GM12878 (cell line): ENCODE results near the gene CNNM2. TPM values are rescaled to one million over a fixed set of nuclear protein-coding genes. Genes with fewer than 3 reads are reported as not detected.

Experiments
- ATAC-seq: fragments of 200-7000 bp; cut with Tn5 transposase; 3 replicates; pipeline ENCODE4 v1.9.1; 2020; ENCODE audit warnings: mild to moderate bottlenecking, moderate library complexity
- BruUV-seq: library from RNA; stranded (reverse); fragments of 400-500 nt; replicated peaks from 2 replicates; lab custom pipeline; 2021; lab: Mats Ljungman, UMichigan
- CTCF ChIA-PET: fragments of 300-600 bp; sonication (Branson Sonifier 250); formaldehyde crosslinking; extraction: SDS; loops from one replicate; lab custom pipeline; 2021; ENCODE audit warnings: inconsistent platforms; lab: Yijun Ruan, JAX
- POLR2A ChIA-PET: fragments of 350-600 bp; formaldehyde crosslinking; extraction: SDS; loops from one replicate; lab custom pipeline; 2021; ENCODE audit warnings: inconsistent platforms; lab: Charles Lee
- RAD21 ChIA-PET: fragments of 300-600 bp; sonication (Branson Sonifier 250); formaldehyde crosslinking; loops from one replicate; lab custom pipeline; 2023; ENCODE audit warnings: antibody characterized with exemption; ENCODE audit not compliant: unreplicated experiment; lab: Charles Lee
- SMC1A ChIA-PET: fragments of 300-600 bp; sonication (Branson Sonifier 250); formaldehyde crosslinking; loops from one replicate; lab custom pipeline; 2023; ENCODE audit not compliant: unreplicated experiment, uncharacterized antibody; lab: Charles Lee
- DNase-seq: peaks from one replicate; pipeline ENCODE4 v3.0.0-alpha.2; 2011; ENCODE audit warnings: low read depth, low spot score
- FAIRE-seq: peaks from 3 replicates; lab custom pipeline; 2011; peaks lifted over from hg19 to GRCh38; lab: Jason Lieb, UNC
- H2AFZ ChIP-seq: 2 replicates; pipeline ENCODE4 v1.6.0; 2011; ENCODE audit warnings: low read depth, low read length, control low read depth; ENCODE audit not compliant: control insufficient read depth
- H3K27ac ChIP-seq: 2 replicates; pipeline ENCODE4 v1.5.1; 2011; ENCODE audit warnings: control low read depth; ENCODE audit not compliant: control insufficient read depth, insufficient read depth
- H3K27me3 ChIP-seq, 2 experiments: replicated peaks in 1 of 2; 2 replicates each; pipeline versions ENCODE4 v1.6.0 to v1.6.1; 2011; ENCODE audit warnings: low read length in 1 of 2; ENCODE audit not compliant: control insufficient read depth in 2 of 2, insufficient read depth in 2 of 2
- H3K36me3 ChIP-seq, 2 experiments: 2 replicates each; pipeline ENCODE4 v1.5.1; 2011; ENCODE audit warnings: low read length in 1 of 2; ENCODE audit not compliant: control insufficient read depth in 2 of 2, insufficient read depth in 2 of 2
- H3K4me1 ChIP-seq: 2 replicates; pipeline ENCODE4 v1.6.1; 2011; ENCODE audit warnings: mild to moderate bottlenecking, low read length, moderate library complexity, mixed read lengths; ENCODE audit not compliant: control insufficient read depth, insufficient read depth
- H3K4me2 ChIP-seq: 2 replicates; pipeline ENCODE4 v1.6.0; 2011; ENCODE audit warnings: control low read depth; ENCODE audit not compliant: control insufficient read depth, insufficient read depth
- H3K4me3 ChIP-seq: fragments of 200-600 bp; sonication (generic); 2 replicates; pipeline ENCODE4 v1.5.1; 2016
- H3K79me2 ChIP-seq: 2 replicates; pipeline ENCODE4 v1.6.0; 2011; ENCODE audit warnings: low read length; ENCODE audit not compliant: control insufficient read depth, insufficient read depth
- H3K9ac ChIP-seq: 2 replicates; pipeline ENCODE4 v1.8.0; 2011; ENCODE audit warnings: low read length, control low read depth, mixed read lengths; ENCODE audit not compliant: control insufficient read depth, insufficient read depth
- H3K9me3 ChIP-seq: replicated peaks from 3 replicates; pipeline ENCODE4 v1.5.1; 2011; ENCODE audit warnings: mild to moderate bottlenecking, low read length; ENCODE audit not compliant: control insufficient read depth, insufficient read depth
- H4K20me1 ChIP-seq: 2 replicates; pipeline ENCODE4 v1.6.0; 2011; ENCODE audit not compliant: control insufficient read depth, insufficient read depth
- ATF7 ChIP-seq: fragments of 450-650 bp; IDR thresholded peaks from 2 replicates; pipeline ENCODE4 v1.6.1; 2016; ENCODE audit warnings: low read depth, mild to moderate bottlenecking
- IKZF2 ChIP-seq, 2 experiments: fragments of 450-650 bp; IDR thresholded peaks; 2 replicates each; pipeline ENCODE4 v1.6.1; 2017; ENCODE audit warnings: mild to moderate bottlenecking in 2 of 2, moderate library complexity in 2 of 2
- IRF3 ChIP-seq: fragments of 450-650 bp; IDR thresholded peaks from 2 replicates; pipeline ENCODE4 v1.6.1; 2014; ENCODE audit warnings: mild to moderate bottlenecking
- LARP7 ChIP-seq: fragments of 450-650 bp; IDR thresholded peaks from 2 replicates; pipeline ENCODE4 v1.6.1; 2017; ENCODE audit warnings: mild to moderate bottlenecking
- MLLT1 ChIP-seq: fragments of 450-650 bp; IDR thresholded peaks from 2 replicates; pipeline ENCODE4 v1.6.1; 2016; ENCODE audit warnings: mild to moderate bottlenecking
- MTA3 ChIP-seq: IDR thresholded peaks from 2 replicates; pipeline ENCODE4 v1.6.1; 2012; ENCODE audit warnings: low read length, inconsistent platforms, borderline replicate concordance
- MYB ChIP-seq: fragments of 150-350 bp; IDR thresholded peaks from 2 replicates; pipeline ENCODE4 v1.6.1; 2014; ENCODE audit warnings: mild to moderate bottlenecking, low read depth, low read length, borderline replicate concordance
- NKRF ChIP-seq: fragments of 450-650 bp; conservative IDR thresholded peaks from 2 replicates; pipeline ENCODE4 v1.6.1; 2017; ENCODE audit warnings: mild to moderate bottlenecking, moderate library complexity
- RAD51 ChIP-seq: fragments of 450-650 bp; IDR thresholded peaks from 2 replicates; pipeline ENCODE4 v1.6.1; 2016; ENCODE audit warnings: moderate library complexity, mild to moderate bottlenecking, inconsistent platforms
- WGBS: methylation state at CpG from one replicate; pipeline ENCODE4 v1.1.6; 2016; ENCODE audit warnings: low lambda C conversion rate; ENCODE audit not compliant: insufficient replicate concordance, insufficient coverage; ENCODE audit errors: missing lambda C conversion rate; 5-methylcytosine and 5-hydroxymethylcytosine counted together
- in situ Hi-C: fragments of 300-500 bp; cut with MboI; formaldehyde crosslinking; loops from 9 replicates; pipeline ENCODE4 v1.14.3; 2018; ENCODE audit warnings: mixed read lengths
- intact Hi-C: fragments of 100-400 bp; cut with micrococcal nuclease; formaldehyde crosslinking; loops from one replicate; pipeline ENCODE4 v1.14.2; 2022; ENCODE audit not compliant: unreplicated experiment
- polyA plus RNA-seq, 11 experiments: library from polyadenylated mRNA; depleted of rRNA in 4 of 11; unstranded in 6 of 11; stranded (reverse) in 5 of 11; fragments of >200 nt; fragmentation: Nextera tagmentation in 4 of 11; fragmentation: Illumina TruSeq in 1 of 11; extraction: Ambion mirVana in 4 of 11; extraction: Trizol in 1 of 11; gene quantifications; 1 replicate in 1 of 11; 2 replicates in 10 of 11; pipeline versions ENCODE4 v1.2.1 to v1.2.3, GENCODE V29; 2011 to 2016; ENCODE audit warnings: inconsistent platforms in 2 of 11, missing spikeins in 2 of 11, low read depth in 1 of 11
- total RNA-seq, 4 experiments: library from RNA; depleted of rRNA in 3 of 4; stranded (reverse); fragments of >200 nt in 3 of 4; fragmentation: Illumina TruSeq in 1 of 4; extraction: Trizol in 1 of 4; gene quantifications; 2 replicates each; pipeline versions ENCODE4 v1.2.1 to v1.2.3, GENCODE V29; 2013 to 2021

CNNM2 gene
- total and polyA plus RNA-seq, 10 of the 15 experiments (the other 5 are each of a cell fraction or from before 2014, with no cell fraction given): 0.18 to 7.3 (median 2.5) TPM

- no peaks in the 10 kb centered on the region for H3K36me3 ChIP-seq
- DNase-seq (no peak), ATAC-seq (no peak), FAIRE-seq (no peak)
- no TSS peak for BruUV-seq
- ChIA-PET RAD21 (interaction anchor here (1.3 to 4.1 kb wide), 3 partner anchors 129 to 150 kb away, joined by 4 to 49 read pairs (median 30); no protein-coding TSS in a partner anchor), SMC1A (interaction anchor here (1.3 to 15.0 kb wide), 4 partner anchors 150 to 327 kb away, joined by 3 to 164 read pairs (median 29); partner anchors contain the start of gene RPEL1), POLR2A (no interaction called here), CTCF (interaction anchor here (1.0 to 4.2 kb wide), 3 partner anchors 149 to 325 kb away, joined by 3 to 27 read pairs (median 20); no protein-coding TSS in a partner anchor)
- H3K4me3 ChIP-seq: peak overlapping the region; percentile 92
- peaks cover 4% of the 10 kb centered on the region for H3K79me2 ChIP-seq
- peak overlapping the region; percentile 99 for H3K4me2 ChIP-seq
- H3K9ac ChIP-seq: peak overlapping the region; percentile 77; the same call in 1 of the 2 replicates
- H3K27me3 ChIP-seq: no peaks in the 10 kb centered on the region; a peak in 1 of 4 replicates
- no peak overlapping the region for H3K27ac ChIP-seq
- no peaks in the 10 kb centered on the region for H4K20me1 ChIP-seq
- intact Hi-C loops (loop anchor here (5.0 kb wide), 1 partner anchor 133 kb away; no protein-coding TSS in a partner anchor), in situ Hi-C loops (loop anchor here (5.0 kb wide), 2 partner anchors 148 to 323 kb away; no protein-coding TSS in a partner anchor)
- 89% methylated on average over 43 of the region's 47 CpGs for WGBS
- peak overlapping the region; percentile 99 for H2AFZ ChIP-seq
- TF ChIP-seq NKRF: no peak
- TF ChIP-seq IRF3: no peak
- TF ChIP-seq IKZF2 (IDR thresholded peaks at IDR 0.05): no peak
- no peak for TF ChIP-seq MTA3
- TF ChIP-seq MLLT1: peak; percentile 78
- no peak for TF ChIP-seq MYB
- no peak for TF ChIP-seq ATF7
- no peak for TF ChIP-seq RAD51
- no peak for TF ChIP-seq LARP7
- H3K4me1 ChIP-seq: peaks cover 16% of the 10 kb centered on the region
- no peaks in the 10 kb centered on the region for H3K9me3 ChIP-seq
Measured at GRCh38 chr10:102919246-102919959, 1.3 kb downstream of the CNNM2 start.
